SIG-M5 treated with dmso at 0.1 percent for 504 hours (cell line): ENCODE data around the gene ALDH1L1.
A peak's percentile ranks its signal among the peaks of the same experiment; 100 is the strongest.

Experiments
- DNase-seq: peaks from one replicate; lab custom pipeline; 2025; ENCODE audit not compliant: unreplicated experiment; lab: John Stamatoyannopoulos, UW

Gene ALDH1L1

DNA sequence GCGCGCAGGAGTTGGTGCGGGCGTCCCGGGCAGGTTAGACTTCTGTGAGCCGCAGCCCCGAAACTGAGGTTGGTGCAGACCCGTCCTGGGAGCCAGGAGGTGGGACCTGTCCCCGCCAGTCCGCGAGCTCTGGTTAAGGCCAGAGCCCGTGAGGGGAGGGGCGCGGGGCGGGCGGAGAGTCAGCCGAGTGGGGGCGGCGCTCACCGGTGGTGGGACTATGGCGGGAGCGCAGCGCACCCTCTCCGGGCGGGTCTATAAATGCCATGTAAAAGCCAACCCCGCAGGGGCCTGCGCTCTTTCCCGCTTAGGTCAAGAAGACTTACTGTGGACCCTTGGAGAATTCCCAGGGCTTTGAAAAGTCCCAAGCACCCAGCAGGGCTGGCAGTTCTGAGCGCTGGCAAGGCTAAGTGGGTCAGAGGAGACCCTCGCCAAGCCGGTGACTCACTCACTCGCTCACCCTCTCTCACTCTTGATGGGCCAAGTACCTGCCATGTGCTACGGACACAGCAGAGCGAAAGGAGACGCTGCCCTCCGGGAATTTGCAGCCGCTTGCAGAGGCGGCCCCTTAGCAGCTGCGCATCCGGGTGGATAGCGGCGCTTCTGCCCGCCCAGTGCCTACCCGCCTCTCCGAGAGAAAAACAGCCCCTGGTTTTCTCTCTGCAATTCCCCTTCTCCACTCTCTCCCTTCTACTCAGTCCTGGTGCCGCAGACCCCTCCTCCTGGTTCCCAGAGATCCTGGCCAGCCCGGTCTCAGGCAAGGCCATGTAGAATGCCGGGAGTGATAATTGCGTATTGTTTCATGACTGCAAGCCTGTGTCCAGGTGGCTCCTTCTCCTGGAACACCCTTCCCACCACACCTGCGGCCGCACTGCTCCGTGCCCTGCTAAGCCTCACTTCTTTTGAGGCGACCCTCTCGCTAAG lies at the start of gene ALDH1L1:
ALDH1L1 (minus strand) TSS at position 110 of the 921 bp plus-strand sequence. CDS start 19,607 bp downstream, outside the sequence.
- no peak for DNase-seq

DNA sequence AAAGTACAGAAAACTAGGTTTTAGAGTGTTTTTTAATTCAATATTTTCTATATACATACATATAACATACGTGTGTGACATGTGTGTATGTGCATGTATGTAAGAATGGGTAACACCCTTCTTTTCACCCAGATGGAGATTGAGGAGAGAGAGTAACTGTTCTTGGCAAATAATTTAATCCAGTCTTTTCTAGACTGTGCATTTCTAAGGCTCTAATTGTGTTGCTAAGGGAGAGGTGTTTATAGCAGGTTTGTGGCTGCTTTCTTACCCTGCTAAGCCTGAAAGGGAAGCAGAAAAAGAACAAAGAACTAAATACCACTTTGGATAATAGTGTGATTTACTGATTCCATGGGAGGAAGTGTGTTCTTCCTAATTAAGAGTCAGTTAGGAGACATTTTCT lies 46.0 kb upstream of the ALDH1L1 start:
- DNase-seq = no peak

DNA sequence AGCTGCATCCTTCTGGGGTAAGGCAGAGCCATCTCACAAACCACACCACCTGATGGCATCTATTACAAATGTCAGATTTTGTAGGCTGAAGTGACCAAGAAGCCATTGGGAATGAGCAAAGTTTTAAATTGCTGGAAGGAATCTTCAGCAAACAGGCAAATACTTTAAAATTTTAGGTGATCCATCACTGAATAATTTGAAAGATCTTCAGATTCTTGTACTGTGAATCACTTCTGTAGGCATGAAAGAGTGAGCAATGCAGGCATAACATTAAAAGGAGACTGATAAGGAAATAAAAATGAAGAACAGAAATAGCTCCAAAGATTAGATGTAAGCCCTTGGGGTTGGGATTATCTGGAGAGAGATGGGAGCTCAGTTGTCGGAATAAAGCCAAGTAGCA lies 36.0 kb upstream of the ALDH1L1 start:
- DNase-seq = no peak

DNA sequence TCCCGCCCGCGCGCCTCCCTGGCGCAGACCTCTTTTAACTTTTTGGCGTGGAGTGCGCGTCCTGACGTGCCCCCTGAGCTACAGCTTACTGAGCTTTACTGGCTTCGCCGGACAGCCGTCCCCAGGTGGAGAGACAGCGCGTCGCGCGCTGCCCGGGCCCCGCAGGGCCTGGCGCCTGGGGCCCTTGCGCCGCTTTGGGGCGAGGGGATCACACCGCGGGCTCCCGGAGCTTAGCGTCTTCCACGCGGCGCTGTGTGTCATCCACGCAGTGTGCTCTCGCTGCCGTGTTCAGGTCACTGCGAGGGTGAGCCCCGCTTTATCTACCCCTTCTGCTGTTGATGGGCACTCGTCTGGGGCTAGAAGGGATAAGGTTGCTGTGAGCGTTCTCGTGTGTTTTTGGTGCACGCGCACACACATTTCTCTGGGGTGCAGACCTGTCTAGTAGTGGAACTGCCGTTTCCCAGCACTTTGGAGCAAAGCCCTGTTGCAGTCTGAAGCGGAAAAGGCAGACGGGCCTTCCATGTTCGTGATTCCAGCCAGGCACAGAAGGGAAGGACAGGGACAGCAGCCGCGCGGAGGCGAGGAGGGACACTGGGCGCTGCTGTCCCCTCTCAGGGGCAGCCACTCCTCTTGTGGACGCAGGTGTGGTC lies 33.1 kb upstream of the ALDH1L1 start:
- no peak for DNase-seq

DNA sequence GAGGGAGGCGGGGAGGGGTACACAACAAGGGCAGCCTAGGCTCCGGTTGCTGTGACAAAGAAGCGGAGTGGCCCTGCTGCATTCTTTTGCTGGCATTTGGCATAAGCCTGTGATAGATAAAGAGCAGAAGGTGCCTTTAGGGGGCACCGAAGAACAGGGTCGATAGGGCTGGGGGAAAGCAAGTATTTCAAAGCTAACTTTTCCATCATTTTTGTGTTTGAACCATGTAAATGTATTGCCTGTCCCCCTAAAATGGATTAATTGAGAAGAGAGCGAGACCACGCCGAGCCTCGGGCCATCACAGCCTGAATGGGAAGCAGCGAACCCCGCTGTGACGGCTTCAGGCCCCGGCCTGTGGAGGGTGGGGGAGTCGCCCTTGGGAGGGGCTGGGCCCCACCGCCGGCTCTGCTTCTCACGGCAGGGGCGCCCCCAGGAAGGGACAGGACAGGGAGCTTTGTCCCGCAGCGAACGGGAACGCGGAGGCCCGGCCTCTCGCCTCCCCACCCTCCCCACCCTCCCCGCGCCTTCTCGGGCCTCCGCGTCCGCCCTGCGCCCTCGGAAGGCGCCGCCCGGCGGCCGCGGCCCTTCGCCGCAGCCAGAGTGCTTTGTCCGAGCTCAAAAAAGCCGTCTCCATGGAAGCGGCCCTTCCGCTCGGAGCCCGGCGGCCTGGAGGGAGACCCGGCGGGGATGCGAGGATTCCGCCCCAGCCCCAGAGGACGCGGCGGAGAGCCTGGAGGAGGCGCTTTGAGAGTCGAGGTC lies 32.4 kb upstream of the ALDH1L1 start:
- no peak for DNase-seq

DNA sequence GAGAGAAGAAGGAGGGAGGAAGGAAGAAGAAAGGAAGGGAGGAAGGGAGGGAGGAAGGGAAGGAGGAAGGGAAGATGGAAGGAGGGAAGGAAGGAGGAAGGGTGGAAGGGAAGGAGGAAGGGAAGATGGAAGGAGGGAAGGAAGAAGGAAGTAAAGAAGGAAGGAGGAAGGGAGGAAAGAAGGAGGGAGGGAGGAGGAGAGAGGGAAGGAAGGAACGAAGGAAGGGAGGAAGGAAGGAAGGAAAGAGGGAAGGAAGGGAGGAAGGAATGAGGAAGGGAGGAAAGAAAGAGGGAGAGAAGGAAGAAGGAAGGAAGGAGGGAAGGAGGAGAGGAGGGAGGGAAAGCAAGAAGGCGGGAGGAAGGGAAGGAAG lies 31.8 kb upstream of the ALDH1L1 start:
- DNase-seq = no peak

DNA sequence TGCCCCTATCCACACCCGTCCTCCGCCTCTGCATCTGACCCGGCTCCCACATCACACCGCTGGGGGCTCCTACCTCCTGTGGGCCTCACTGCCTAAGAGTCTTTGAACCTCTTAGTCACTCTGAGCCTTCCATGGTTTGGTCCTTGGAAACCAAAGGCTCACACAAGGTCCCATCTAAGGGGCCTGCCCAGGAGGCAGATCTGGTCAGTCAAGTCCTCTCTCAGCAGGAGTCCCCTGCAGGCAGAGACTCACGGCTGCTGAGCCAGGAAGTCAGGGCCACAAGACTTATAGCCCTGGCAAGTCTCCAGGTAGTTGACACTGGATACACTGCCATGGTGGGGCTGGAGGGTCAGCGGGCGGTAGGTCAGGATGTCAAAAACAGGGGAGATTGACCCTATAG lies 31.2 kb upstream of the ALDH1L1 start:
- no peak for DNase-seq

DNA sequence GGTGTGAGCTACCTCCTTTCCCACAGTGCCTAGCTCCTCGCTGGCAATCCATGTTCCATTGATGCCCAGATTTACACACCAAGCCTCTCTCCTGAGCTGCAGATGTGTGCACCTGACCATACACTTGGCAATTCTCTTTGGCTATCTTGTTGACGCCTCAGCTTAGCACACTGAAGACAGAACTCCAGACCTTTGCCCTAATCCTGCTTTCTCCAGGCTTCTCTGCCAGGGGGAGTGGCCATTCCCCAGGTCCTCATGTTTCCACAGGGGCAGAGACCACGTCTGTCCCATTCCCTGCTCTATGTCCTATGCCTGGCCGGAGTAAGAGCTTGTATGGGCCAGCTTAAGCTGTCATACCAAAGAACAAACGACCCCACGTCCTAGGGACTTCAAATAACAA lies 30.2 kb upstream of the ALDH1L1 start:
- no peak for DNase-seq

DNA sequence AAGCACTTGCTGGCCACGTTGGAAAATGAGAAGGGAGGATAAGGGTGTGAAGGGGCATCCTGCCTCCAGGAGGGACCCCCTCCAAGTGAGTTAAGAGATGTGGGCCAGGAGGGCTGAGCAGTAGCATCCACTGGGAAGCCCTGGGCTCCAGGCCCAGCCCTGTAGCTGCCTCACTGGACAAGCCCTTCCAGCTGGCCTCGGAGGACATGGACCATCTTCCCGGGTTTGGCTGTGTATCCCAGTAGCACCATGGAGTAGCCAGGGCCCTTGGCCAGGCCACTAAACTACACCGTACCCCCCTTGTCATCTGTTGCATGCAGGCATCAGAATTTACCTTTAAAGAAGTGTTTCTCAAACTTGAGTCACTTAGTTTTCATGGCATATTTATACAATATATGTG lies 29.4 kb upstream of the ALDH1L1 start:
- no peak for DNase-seq

DNA sequence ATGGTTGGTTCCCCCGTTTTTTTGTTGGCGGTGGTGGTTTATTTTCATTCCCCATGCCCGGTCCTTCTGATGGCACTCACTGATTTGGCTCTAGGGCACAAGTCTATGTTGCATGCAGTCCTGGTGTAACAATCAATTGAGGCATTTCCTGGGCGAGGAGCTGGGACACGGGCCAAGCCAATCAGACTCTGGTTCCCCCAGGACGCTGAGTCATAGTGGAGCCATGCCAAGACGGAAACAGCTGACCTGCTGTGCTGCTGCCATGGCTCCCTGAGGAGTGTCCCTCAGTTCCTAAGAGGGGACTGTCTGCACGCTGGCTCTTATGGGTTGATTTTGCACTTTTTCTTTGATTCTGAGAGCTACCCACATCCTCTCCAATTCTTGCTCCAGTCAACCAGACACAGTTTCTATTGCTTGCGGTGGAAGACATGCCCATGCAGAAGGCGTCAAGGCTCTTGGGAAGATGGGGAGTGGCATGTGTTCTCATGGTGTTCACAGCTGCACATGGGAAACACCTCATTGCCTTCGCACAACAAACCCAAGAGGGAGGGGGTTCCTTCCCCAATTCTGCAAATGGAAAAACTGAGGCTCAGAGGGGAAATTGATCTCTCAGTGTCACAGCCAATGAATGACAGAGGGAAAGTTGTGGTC lies 28.3 kb upstream of the ALDH1L1 start:
- DNase-seq = peak; percentile 15

DNA sequence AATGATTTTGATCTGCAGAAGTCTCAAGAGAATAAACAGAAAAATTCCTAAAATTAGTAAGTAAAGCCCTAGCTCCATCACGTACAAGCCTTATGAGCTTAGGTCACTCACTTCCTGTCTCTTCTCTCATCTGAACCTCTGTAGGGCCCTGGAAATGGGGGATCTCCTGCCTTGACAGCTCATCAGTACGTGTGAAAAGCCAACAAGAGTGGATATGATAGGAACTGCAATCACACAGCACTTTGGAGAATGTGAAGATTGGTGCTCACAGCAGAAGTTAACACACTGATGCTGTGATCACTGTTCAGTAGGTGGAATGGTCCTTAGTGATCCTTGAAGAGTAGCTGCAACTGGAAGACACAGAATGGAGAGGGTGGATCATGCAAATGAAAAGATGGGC lies 27.8 kb upstream of the ALDH1L1 start:
- DNase-seq = no peak

DNA sequence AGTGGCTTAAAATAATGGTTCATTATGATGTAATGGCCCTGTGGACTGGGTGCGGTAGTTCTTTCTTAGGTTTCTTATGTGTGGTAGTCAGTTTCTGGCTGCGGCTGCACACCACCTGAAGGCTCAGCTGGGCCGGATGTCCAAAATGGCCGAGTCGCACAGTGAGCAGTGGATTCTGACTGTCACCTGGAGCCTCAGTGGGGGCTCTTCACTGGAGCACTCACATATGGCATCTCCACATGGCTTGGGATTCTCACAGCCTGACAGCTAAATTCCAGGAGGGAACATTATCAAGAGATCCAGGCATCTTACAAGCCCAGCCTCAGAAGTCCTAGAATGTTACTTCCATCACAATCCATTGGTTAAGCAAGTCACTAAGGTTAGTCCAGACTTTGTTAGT lies 26.8 kb upstream of the ALDH1L1 start:
- no peak for DNase-seq

DNA sequence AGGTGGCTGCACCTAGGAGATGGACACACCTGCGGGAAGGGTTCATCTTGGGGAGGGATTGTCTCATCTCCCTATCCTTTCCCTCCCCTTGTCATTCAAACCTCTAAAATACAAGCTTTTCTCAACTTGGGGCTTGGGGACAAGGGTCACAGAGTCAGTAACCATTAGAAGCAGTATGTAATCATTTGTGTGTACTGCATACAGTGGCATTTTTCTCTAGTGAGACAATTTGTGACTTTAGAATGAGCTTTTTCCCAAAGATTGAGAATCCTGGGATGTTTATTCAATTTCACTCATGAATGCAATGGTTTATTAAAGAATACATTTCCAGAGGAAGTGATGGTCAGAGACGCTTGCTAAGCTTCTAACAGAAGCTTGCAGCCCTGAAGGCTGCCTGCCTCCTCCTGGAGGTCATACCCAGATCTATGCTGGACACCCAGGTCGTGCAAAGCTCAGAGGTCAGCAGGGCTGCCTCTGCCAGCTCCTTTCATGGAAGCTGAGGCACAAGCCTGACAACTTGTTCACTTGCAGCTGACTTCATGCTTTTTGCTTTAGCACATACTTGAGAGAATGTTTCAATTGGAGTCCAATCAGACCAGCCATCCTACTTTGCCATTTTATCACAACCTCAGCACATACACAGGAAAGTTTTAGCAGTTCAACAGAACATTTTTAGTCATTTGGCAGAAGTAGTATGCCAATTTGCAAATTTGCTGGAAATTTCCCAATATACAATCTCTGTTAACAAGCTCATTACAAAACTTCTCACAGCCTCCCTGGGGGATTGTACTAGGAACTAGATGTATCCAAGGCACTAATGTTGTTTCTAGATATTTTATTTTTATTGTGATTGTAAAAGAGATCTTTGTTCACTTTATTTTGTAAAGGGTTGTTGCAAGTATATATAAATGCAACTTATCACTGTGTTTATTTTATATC lies 25.6 kb upstream of the ALDH1L1 start:
- DNase-seq = no peak

DNA sequence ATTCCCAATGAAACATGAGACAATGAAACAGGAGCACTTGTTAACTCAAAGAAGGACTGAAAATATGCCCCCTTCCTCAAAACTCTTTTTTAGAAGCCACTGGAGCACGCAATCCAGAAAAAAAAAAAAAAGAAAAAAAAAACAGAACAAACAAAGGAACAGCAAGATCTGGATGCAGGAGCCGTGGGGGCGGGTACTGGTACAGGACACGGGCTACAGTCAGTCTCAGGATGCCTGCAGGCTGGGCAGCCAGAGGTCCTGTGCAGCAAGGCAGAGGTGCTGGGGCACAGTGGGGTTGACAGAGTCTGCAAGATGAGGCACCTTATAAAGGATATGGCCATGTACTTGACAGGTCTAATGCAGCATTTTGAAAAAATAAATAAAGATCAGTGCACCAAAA lies 22.3 kb upstream of the ALDH1L1 start:
- DNase-seq = no peak

DNA sequence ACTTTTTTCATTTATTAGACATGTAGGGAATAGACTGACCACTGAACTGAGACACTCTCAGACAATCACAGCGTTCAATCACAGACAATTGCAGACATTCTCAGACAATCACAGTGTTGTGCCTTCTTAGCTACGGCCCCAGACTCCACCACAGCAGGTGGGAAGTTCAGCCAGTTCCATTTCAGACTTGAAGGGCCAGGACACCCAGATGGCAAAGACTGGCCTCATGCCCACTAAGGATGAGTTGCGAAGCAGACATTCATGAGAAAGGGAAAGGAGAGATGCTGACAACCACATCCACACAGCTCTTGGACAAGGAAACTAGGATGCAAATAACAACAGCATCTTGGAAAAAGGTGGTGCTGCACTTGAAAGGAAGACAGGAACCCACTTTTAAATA lies 21.9 kb upstream of the ALDH1L1 start:
- DNase-seq = no peak

DNA sequence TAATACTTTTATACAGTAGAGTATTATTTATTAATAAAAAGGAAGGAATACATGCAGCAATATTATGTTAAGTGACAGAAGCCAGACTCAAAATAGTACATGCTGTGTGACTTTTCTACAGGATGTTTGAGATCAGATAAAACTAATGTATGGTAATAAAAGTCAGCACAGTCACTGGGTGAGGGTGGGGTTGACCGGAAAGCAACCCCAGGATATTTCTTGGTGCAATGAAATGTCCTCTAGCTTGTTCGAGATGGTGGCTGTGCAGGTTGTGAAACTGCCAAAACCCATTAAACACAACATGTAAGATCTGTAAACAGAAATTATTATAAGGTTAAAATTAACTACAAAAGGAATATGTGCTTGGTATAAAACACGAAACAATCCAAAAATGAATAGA lies 20.8 kb upstream of the ALDH1L1 start:
- no peak for DNase-seq

DNA sequence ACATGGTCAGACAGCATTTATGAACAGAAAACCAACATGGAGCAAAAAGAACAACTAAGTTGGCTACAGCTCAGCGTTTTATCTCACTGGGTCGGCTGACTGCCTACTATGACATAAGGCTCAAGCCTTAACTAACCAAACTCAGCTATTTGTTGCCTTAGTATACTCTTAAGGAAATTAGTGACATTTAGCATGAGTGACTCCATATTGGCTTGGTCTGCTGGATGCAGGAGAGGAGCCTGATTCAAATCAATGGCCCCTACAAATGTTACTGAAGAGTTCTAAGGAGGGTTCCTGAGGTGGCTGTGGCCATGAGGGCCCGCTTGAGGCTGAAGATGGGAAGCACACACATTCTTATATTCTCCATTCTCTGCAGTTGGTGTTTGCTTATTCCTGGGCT lies 20.1 kb upstream of the ALDH1L1 start:
- no peak for DNase-seq

DNA sequence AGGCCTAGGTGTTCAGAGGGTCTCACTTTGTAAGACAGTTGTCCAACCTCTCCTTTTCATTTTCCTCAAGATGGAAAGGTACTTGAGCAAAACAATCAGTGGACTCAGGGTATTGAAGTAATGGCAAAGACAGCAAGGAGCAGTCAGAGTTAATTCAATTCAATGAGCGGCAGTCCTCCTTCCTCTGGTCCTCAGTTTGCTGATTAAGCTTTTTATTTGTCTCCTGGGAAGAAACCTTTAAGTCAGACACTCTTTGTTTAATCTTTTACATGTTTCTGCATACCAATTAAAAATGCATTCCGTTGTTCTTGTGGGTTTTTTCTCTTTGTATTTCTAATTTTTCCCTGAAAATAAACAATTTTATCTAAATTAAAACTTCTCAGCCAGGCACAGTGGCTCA lies 18.9 kb upstream of the ALDH1L1 start:
- DNase-seq = no peak

DNA sequence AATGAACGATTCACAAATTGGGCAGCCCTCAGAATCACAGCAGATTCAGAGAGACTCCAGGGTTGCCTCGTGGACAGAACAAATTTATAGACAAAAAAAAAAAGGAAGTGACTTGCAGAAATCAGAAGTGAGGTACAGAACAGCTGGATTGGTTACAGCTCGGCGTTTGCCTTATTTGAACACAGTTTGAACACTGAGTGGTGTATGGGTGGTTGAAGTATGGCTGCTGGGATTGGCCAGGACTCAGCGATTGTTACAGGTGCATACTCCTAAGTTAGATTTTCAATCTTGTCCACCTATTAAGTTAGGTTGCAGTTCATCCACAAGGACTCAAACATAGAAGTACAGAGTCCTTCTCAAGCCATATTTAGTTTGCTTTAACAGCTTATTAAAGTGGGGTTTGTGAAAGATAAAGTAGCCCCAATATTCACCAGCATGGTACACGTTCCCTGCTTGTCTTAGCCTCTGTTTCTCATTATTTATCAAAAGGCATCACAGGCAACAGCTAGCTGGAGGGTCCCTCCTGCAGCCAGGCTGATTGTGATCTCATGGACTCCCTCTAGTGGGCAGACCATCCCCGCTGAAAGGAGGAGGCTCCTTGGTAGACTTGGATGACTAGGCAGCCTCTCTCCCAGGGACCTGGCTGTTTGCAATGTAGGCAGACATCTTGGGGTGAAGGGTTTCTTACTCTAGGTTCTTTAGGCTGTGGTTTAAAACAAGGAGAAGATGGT lies 17.6 kb upstream of the ALDH1L1 start:
- DNase-seq = peak; percentile 49

DNA sequence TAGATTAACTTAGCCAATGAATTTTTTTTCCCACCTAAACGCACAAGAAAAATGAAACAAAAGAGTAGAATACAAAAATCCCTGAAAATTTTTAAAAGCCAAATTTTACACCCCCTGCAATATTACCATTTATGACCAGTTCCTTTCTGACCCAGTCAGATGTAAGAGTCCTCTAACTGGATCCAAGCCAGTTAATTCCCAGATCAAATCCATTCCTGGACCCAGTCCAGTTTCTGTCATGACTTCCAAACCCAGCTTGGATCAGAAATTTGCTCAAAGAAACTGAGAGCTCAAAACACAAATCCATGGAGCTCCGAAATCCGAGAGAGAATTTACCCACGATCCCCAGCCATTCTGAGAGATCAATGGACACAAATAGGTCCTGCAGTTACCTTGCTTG lies 17.0 kb upstream of the ALDH1L1 start:
- DNase-seq = no peak
